ENCODE measurements around the gene SLC2A4RG.
"Not testable (repeated sequence)": the region's sequence is repeated elsewhere in the genome, so short reads cannot be mapped to it uniquely, and the experiment has no call there.

SLC2A4RG gene

GRCh38 chr20:63772781-63773518, 33.4 kb downstream of the SLC2A4RG start:
- in situ Hi-C loops (cut with MboI; ENCODE audit: low sequenced_read_pairs, unreplicated experiment) = no loop called here
- no peak for DNase-seq (ENCODE audit: low spot score)

GRCh38 chr20:63773571-63774241, 34.1 kb downstream of the SLC2A4RG start:
- no peak for DNase-seq (ENCODE audit: low spot score)
- in situ Hi-C loops (cut with MboI; ENCODE audit: low sequenced_read_pairs, unreplicated experiment) = no loop called here
- TF ChIP-seq CTCF (IDR thresholded peaks at IDR 0.05; ENCODE audit: borderline replicate concordance, control extremely low read depth, extremely low read depth, insufficient read depth, missing control alignments) = no peak

More at GRCh38 chr20:63772781-63773518, 33.4 kb downstream of the SLC2A4RG start:
- TF ChIP-seq CTCF (IDR thresholded peaks at IDR 0.05; ENCODE audit: borderline replicate concordance, control extremely low read depth, extremely low read depth, insufficient read depth, missing control alignments) = no peak

- no peak for TF ChIP-seq CTCF (IDR thresholded peaks at IDR 0.05; ENCODE audit: borderline replicate concordance, control extremely low read depth, extremely low read depth, insufficient read depth, missing control alignments)
- no peak for DNase-seq (ENCODE audit: low spot score)
- in situ Hi-C loops (cut with MboI; ENCODE audit: low sequenced_read_pairs, unreplicated experiment) = no loop called here
These were observed 34.7 kb downstream of the SLC2A4RG start for GRCh38 chr20:63774306-63774705.

GRCh38 chr20:63775096-63775978, 35.8 kb downstream of the SLC2A4RG start:
- in situ Hi-C loops (cut with MboI; ENCODE audit: low sequenced_read_pairs, unreplicated experiment) = no loop called here
- no peak for DNase-seq (ENCODE audit: low spot score)

GRCh38 chr20:63776875-63777274, 37.3 kb downstream of the SLC2A4RG start:
- DNase-seq (ENCODE audit: low spot score); in situ Hi-C loops (cut with MboI; ENCODE audit: low sequenced_read_pairs, unreplicated experiment): not testable (repeated sequence)

More at GRCh38 chr20:63775096-63775978, 35.8 kb downstream of the SLC2A4RG start:
- no peak for TF ChIP-seq CTCF (IDR thresholded peaks at IDR 0.05; ENCODE audit: borderline replicate concordance, control extremely low read depth, extremely low read depth, insufficient read depth, missing control alignments)

GRCh38 chr20:63777614-63778013, 38.0 kb downstream of the SLC2A4RG start:
- in situ Hi-C loops (cut with MboI; ENCODE audit: low sequenced_read_pairs, unreplicated experiment) = no loop called here
- no peak for DNase-seq (ENCODE audit: low spot score)
- no peak for TF ChIP-seq CTCF (IDR thresholded peaks at IDR 0.05; ENCODE audit: borderline replicate concordance, control extremely low read depth, extremely low read depth, insufficient read depth, missing control alignments)
